ENCODE results near the gene CLSTN2. TPM values are rescaled to one million over a fixed set of nuclear protein-coding genes. Genes with fewer than 3 reads are reported as not detected.

Gene CLSTN2
- total RNA-seq, 1 experiment from 2014 or later, result 0.68 TPM

DNA sequence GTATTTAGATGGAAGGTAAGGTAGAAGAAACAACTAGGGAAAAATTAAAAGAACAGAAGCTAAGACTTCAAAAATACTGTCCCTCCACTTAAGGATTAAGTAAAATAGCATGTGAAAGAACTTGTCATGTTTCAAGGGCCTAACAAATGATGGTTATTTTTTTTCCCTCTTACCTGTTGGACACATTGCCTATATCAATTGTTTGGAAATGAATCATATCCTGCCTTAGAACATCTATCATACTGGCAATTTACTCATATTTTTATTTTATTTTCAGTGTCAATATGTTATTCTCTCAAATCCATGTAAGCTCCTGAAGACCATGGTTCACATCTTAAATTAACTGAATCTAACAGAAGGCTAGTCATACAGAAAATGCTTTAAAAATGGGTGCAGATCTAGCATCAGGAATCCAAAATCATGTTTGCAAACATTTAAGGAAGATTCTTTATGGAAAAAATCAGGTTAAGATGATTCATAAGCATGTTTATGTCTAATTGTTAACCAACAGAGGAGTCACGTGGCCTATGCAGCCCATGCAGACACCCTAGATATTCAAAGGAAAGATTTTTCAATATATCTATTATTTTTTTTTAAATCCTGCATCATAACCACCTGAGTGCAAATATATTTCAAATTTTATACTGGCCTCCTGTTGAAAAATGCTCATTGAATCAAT, 607.1 kb downstream of the CLSTN2 start:
- no peak for DNase-seq
- Histone ChIP-seq H2BK12ac (ENCODE audit: insufficient read length, low read depth, low read length) (no peak overlapping the region), H4K91ac (ENCODE audit: insufficient read length, low read depth, low read length) (no peak overlapping the region), H2AFZ (ENCODE audit: low read length) (no peak overlapping the region), H3K14ac (ENCODE audit: insufficient read depth, low read length) (no peak overlapping the region), H3T11ph (ENCODE audit: low read length) (no peak overlapping the region), H3K23ac (ENCODE audit: insufficient read length, low read depth, low read length) (no peak overlapping the region), H3K9ac (ENCODE audit: extremely low read depth, insufficient read length, low read length) (no peak overlapping the region), H4K20me1 (ENCODE audit: control insufficient read depth, insufficient read depth, insufficient read length) (no peaks in the 10 kb centered on the region), H3K27me3 (ENCODE audit: insufficient read depth, low read length) (no peaks in the 10 kb centered on the region), H3K4me1 (ENCODE audit: insufficient read depth, low read length) (no peaks in the 10 kb centered on the region), H3K23me2 (ENCODE audit: insufficient read length, low read depth, low read length, poor library complexity, severe bottlenecking) (no peaks in the 10 kb centered on the region), H2BK5ac (ENCODE audit: insufficient read length, low read length) (no peak overlapping the region), H4K8ac (replicated peaks; ENCODE audit: insufficient read length, low read depth, low read length) (no peak overlapping the region), H4K5ac (ENCODE audit: insufficient read length, low read depth, low read length) (no peak overlapping the region), H2AK5ac (ENCODE audit: insufficient read length, low read length) (no peak overlapping the region), H3K4me2 (ENCODE audit: insufficient read depth, insufficient read length, low read length) (no peak overlapping the region), H3K4ac (ENCODE audit: low read depth, low read length) (no peak overlapping the region), H3K79me1 (ENCODE audit: insufficient read depth, low read depth, low read length, poor library complexity, severe bottlenecking) (no peaks in the 10 kb centered on the region), H2BK120ac (ENCODE audit: low read depth, low read length, poor library complexity, severe bottlenecking) (no peak overlapping the region), H2BK15ac (ENCODE audit: low read depth, low read length) (no peak overlapping the region), H3K79me2 (ENCODE audit: insufficient read depth, low read length) (no peaks in the 10 kb centered on the region), H3K18ac (ENCODE audit: insufficient read length, low read depth, low read length) (no peak overlapping the region), H3K56ac (ENCODE audit: insufficient read length, low read depth, low read length) (no peak overlapping the region), H2BK20ac (ENCODE audit: low read depth, low read length, poor library complexity, severe bottlenecking) (no peak overlapping the region), H3K9me3 (ENCODE audit: control insufficient read depth, low read depth, low read length) (no peaks in the 10 kb centered on the region), H3K27ac (ENCODE audit: insufficient read length, low read depth, low read length) (no peak overlapping the region)
- no CpG with 5 or more reads among the region's 1 CpG for WGBS (ENCODE audit: extremely low coverage, insufficient read length, low lambda C conversion rate)
- TF ChIP-seq, protein P1, sequence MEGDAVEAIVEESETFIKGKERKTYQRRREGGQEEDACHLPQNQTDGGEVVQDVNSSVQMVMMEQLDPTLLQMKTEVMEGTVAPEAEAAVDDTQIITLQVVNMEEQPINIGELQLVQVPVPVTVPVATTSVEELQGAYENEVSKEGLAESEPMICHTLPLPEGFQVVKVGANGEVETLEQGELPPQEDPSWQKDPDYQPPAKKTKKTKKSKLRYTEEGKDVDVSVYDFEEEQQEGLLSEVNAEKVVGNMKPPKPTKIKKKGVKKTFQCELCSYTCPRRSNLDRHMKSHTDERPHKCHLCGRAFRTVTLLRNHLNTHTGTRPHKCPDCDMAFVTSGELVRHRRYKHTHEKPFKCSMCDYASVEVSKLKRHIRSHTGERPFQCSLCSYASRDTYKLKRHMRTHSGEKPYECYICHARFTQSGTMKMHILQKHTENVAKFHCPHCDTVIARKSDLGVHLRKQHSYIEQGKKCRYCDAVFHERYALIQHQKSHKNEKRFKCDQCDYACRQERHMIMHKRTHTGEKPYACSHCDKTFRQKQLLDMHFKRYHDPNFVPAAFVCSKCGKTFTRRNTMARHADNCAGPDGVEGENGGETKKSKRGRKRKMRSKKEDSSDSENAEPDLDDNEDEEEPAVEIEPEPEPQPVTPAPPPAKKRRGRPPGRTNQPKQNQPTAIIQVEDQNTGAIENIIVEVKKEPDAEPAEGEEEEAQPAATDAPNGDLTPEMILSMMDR (conservative IDR thresholded peaks at IDR 0.05), result no peak
- Mint-ChIP-seq H3K4me1 (no peaks in the 10 kb centered on the region; a peak in 1 of 4 replicates), H3K4me3 (no peak overlapping the region), H3K27ac (no peak overlapping the region), H3K36me3 (ENCODE audit: insufficient read depth in 1 of 3, low read depth in 3 of 3) (no peaks in the 10 kb centered on the region; a peak in 1 of 7 replicates), H3K9me3 (no peaks in the 10 kb centered on the region), H3K27me3 (ENCODE audit: low read depth) (peaks cover 4% of the 10 kb centered on the region; the same call in 1 of the 2 replicates)

Data from H9 (cell line).